Motor neuron (in vitro differentiated cells): ENCODE measurements around the gene CROCC. TPM values are rescaled to one million over a fixed set of nuclear protein-coding genes. Genes with fewer than 3 reads are reported as not detected.
"Not testable (repeated sequence)": the region's sequence is repeated elsewhere in the genome, so short reads cannot be mapped to it uniquely, and the experiment has no call there.

Experiments used
- ATAC-seq, 8 experiments: fragments of 200-7000 bp; cut with Tn5 transposase; replicated peaks in 6 of 8; 2 replicates each; pipeline ENCODE4 v1.8.0; 2021; ENCODE audit warnings: mild to moderate bottlenecking in 8 of 8, moderate library complexity in 8 of 8
- H3K27ac ChIP-seq, 2 donors: fragments of 250-450 bp; sonication (Bioruptor Pico); 2 replicates each; pipeline ENCODE4 v1.9.0; 2021; ENCODE audit warnings: antibody characterized with exemption in 2 of 2, mild to moderate bottlenecking in 2 of 2, moderate library complexity in 1 of 2
- H3K4me1 ChIP-seq, 2 donors: fragments of 250-450 bp; sonication (Bioruptor Pico); replicated peaks in 1 of 2; 2 replicates each; pipeline ENCODE4 v1.6.1; 2021; ENCODE audit warnings: antibody characterized with exemption in 2 of 2, mild to moderate bottlenecking in 2 of 2, moderate library complexity in 1 of 2
- H3K4me3 ChIP-seq, 5 donors: fragments of 250-450 bp; sonication (Bioruptor Pico); 2 replicates each; pipeline ENCODE4 v1.9.0; 2021; ENCODE audit warnings: antibody characterized with exemption in 5 of 5, mild to moderate bottlenecking in 5 of 5, moderate library complexity in 4 of 5
- WGBS, 10 experiments: fragments of 450-650 bp; shearing (Covaris generic); methylation state at CpG; one replicate each; pipeline ENCODE4 v1.0.0; 2022; 5-methylcytosine and 5-hydroxymethylcytosine counted together
- in situ Hi-C, 9 experiments: fragments of 400-800 bp; cut with MboI; loops; one replicate each; pipeline ENCODE4 v1.15.0; 2021; ENCODE audit warnings: low sequenced_read_pairs in 9 of 9, low pct_unique_long_range_greater_than_20kb in 2 of 9; ENCODE audit not compliant: unreplicated experiment in 9 of 9
- total RNA-seq, 8 experiments: library from RNA; unstranded; fragments of 300-600 nt; gene quantifications; 2 replicates each; pipeline versions ENCODE4 v1.2.3 to v1.2.4, GENCODE V29; 2022

CROCC gene
- total RNA-seq, 8 experiments from 2014 or later: 10.3 to 30.4 (median 15.6) TPM

DNA sequence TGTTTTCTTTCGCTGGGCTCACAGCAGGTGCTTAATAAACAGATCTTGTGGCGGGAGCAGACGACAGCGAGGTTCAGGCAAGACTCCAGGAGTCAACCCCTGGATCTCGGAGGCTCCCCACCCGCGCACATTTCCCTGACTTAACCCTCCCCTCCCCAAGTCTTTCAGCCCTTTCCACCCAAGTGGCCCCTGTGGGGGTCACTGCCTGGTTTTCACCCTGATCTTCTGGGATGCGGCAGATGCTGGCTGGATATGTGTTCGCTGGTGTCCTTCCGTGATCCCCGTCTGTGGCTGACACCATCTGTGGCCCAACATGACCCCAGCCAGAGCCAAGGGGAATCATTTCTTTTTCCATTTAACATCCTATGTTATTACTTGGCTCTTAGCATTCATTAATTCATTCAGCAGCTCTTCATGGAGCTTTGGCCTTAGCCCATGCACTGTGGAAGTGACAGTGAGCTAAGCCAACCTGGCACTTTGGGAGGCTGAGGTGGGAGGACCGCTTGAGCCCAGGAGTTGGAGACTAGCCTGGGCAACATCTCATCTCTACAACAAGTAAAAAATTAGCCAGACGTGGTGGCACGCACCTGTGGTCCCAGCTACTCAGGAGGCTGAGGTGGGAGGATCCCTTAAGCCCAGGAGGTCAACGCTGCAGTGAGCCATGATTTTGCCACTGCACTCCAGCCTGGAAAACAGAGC is 6.7 kb upstream of the CROCC start:
- ATAC-seq, in situ Hi-C loops, H3K4me3 ChIP-seq: not testable (repeated sequence)
- Histone ChIP-seq H3K4me1 (peaks cover 6 to 17% of the 10 kb centered on the region in 2 donors), H3K27ac (peak overlapping the region in 1 of 2 donors; percentile 45)
- 58 to 89% (median 79%) methylated on average over 4 to 14 of the region's 15 CpGs; no CpG with 5 or more reads in 4 of the 10 experiments for WGBS, 10 experiments

- H3K4me3 ChIP-seq: no peak overlapping the region
- 52 to 100% (median 75%) methylated on average over 1 to 4 of the region's 4 CpGs; no CpG with 5 or more reads in 3 of the 10 experiments for WGBS, 10 experiments
- in situ Hi-C loops: no loop called here
- H3K4me1 ChIP-seq: peaks cover 6 to 17% of the 10 kb centered on the region in 2 donors
- ATAC-seq: no peak
- H3K27ac ChIP-seq: no peak overlapping the region
Measured at GRCh38 chr1:16915627-16915973, 6.1 kb upstream of the CROCC start.

DNA sequence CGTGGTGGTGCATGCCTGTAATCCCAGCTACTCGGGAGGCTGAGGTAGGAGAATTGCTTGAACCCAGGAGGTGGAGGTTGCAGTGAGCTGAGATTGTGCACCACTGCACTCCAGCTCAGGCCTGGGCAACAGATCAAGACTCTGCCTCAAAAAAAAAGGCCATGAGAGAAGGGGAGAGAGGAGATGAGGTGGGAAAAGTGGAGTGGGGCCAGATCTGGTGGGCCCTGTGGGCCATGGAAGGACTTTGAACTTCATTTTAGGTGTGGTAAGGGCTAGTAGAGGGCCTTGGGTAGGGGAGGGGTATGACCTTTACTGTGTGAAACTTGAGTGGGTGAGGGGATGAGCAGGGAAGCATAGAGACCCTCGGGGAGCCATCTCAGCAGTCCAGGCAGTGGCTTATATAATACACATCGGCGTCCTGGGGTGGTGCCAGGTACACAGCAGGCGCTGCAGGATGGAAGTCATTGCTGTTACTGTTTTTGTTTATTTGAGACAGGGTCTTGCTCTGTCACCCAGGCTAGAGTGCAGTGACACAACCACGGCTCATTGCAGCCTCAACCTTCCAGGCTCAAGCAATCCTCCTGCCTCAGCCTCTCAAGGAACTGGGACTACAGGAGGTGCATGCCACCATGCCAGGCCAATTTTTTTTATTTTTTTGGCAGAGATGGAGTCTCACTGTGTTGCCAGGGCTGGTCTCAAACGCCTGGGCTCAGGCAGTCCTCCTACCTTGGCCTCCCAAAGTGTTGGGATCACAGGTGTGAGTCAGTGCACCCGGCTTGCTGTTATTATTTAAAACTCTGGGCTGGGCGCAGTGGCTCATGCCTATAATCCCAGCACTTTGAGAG is 5.5 kb upstream of the CROCC start:
- H3K4me3 ChIP-seq, in situ Hi-C loops, H3K27ac ChIP-seq, ATAC-seq: not testable (repeated sequence)
- WGBS, 10 experiments: 0 to 91% (median 69%) methylated on average over 1 to 10 of the region's 10 CpGs; no CpG with 5 or more reads in 3 of the 10 experiments
- peaks cover 8 to 19% of the 10 kb centered on the region in 2 donors for H3K4me1 ChIP-seq

- Histone ChIP-seq H3K27ac (no peak overlapping the region), H3K4me3 (no peak overlapping the region), H3K4me1 (peaks cover 13 to 31% of the 10 kb centered on the region in 2 donors)
- in situ Hi-C loops: no loop called here
- WGBS, 10 experiments: 40 to 100% (median 80%) methylated on average over 1 to 3 of the region's 3 CpGs; no CpG with 5 or more reads in 1 of the 10 experiments
- ATAC-seq: no peak
Measured at GRCh38 chr1:16918371-16918770, 3.4 kb upstream of the CROCC start.

GRCh38 chr1:16918936-16919665 is 2.6 kb upstream of the CROCC start:
- WGBS, 10 experiments: 20 to 95% (median 77%) methylated on average over 1 to 13 of the region's 15 CpGs
- ATAC-seq: not testable (repeated sequence)

GRCh38 chr1:16920951-16921350 is 780 bp upstream of the CROCC start:
- no peak for ATAC-seq
- WGBS, 10 experiments: 53 to 100% (median 88%) methylated on average over 1 to 10 of the region's 10 CpGs; no CpG with 5 or more reads in 3 of the 10 experiments
- in situ Hi-C loops: no loop called here
- Histone ChIP-seq H3K4me1 (peaks cover 14 to 30% of the 10 kb centered on the region in 2 donors), H3K4me3 (no peak overlapping the region), H3K27ac (no peak overlapping the region)

More at GRCh38 chr1:16918936-16919665, 2.6 kb upstream of the CROCC start:
- in situ Hi-C loops, H3K4me3 ChIP-seq, H3K27ac ChIP-seq: not testable (repeated sequence)
- peaks cover 11 to 29% of the 10 kb centered on the region in 2 donors for H3K4me1 ChIP-seq

- Histone ChIP-seq H3K27ac (no peak overlapping the region), H3K4me3 (peak overlapping the region in 1 of 5 donors; percentile 30), H3K4me1 (peaks cover 29 to 44% of the 10 kb centered on the region in 2 donors)
- no peak for ATAC-seq
- WGBS, 10 experiments: 78 to 98% (median 84%) methylated on average over 1 to 10 of the region's 10 CpGs; no CpG with 5 or more reads in 2 of the 10 experiments
- in situ Hi-C loops: no loop called here
Measured at GRCh38 chr1:16922466-16922865, 735 bp downstream of the CROCC start.

- WGBS, 10 experiments: 58 to 100% (median 82%) methylated on average over 4 to 18 of the region's 18 CpGs; no CpG with 5 or more reads in 2 of the 10 experiments
- no peak overlapping the region for H3K27ac ChIP-seq
- ATAC-seq: no peak
- in situ Hi-C loops: no loop called here
- H3K4me1 ChIP-seq: peaks cover 34 to 49% of the 10 kb centered on the region in 2 donors
- H3K4me3 ChIP-seq: no peak overlapping the region
Measured at GRCh38 chr1:16922885-16923431, 1.2 kb downstream of the CROCC start.

DNA sequence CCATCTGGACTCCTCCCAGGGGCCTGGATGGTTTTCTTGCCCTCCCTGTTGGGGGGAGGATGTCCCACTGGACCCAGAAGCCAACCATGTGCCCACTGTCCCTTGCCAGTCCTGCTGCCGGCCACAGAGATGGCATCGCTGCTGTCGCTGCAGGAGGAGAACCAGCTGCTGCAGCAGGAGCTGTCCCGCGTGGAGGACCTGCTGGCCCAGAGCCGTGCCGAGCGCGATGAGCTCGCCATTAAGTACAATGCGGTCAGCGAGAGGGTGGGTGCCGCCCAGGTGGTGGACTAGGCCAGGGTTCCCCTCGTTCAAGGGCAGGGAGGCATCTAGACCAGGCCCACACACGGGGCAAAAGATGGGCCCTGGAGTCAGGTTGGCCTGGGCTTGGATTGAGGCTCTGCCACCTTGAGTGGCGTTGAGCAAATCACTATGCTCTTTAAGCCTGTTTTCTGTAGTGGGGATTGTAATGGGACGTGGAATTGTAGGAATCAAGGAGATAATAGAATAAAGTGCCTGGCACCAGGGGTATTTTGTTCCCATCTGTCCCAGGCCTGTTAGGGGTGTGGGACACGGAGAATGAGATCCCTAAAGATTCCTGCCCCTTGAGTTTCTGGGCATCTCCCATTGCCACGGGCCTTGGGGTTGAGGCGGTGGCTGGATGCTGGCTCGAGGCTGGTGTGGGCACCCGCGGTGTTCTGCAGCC is 2.6 kb downstream of the CROCC start:
- Histone ChIP-seq H3K4me1 (peaks cover 38 to 57% of the 10 kb centered on the region in 2 donors), H3K27ac (no peak overlapping the region), H3K4me3 (no peak overlapping the region)
- in situ Hi-C loops: no loop called here
- ATAC-seq: no peak
- 60 to 100% (median 86%) methylated on average over 2 to 23 of the region's 23 CpGs; no CpG with 5 or more reads in 1 of the 10 experiments for WGBS, 10 experiments

- 50 to 82% (median 80%) methylated on average over 4 to 8 of the region's 13 CpGs; no CpG with 5 or more reads in 4 of the 10 experiments for WGBS, 10 experiments
- H3K27ac ChIP-seq: no peak overlapping the region
- in situ Hi-C loops: no loop called here
- peaks cover 40 to 63% of the 10 kb centered on the region in 2 donors for H3K4me1 ChIP-seq
- ATAC-seq: peak in 2 of 8 experiments; percentile 8 to 11
- no peak overlapping the region for H3K4me3 ChIP-seq
Measured at GRCh38 chr1:16924919-16925477, 3.3 kb downstream of the CROCC start.

DNA sequence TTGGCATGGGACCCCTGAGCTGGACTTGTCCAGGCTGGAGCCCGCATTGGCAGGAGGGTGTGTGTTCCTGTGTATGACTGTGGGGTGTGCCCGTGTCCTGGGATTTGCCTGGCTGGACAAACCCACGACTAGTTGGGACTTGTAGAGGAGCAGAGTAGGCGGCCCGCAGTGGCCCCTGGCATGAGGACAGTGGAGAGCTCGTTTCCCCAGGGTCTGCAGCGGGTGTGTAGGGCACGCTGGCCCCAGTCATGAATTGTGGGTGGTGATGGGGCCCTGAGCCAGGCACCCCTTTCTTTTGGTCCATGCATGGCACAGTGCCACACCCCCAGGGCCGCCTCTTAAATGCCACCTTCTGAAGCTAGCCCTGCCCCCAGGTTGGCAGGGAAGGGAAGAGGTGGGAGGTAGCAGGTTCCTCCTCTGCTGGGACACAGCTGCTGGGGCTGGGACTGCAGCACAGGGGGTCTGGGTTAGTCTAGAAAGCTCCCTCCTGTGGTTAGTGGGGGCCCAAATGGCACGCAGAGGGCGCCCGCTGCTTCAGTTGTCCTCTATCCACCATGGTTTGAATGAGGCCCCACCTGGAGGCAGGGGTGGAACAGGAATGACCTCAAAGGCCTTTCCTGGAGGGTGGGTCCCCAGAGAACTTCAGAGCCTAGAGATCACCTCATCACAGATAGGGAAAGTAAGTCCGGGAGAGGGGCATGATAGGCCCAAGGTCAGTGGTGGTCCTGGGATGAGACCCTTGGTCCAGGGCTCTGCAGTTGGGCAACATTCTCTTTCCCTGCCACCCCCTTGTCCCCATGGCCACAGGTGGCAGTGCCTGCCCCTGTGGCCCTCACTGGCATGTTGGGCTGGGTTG is 4.1 kb downstream of the CROCC start:
- 40 to 100% (median 87%) methylated on average over 1 to 12 of the region's 13 CpGs; no CpG with 5 or more reads in 2 of the 10 experiments for WGBS, 10 experiments
- peaks cover 40 to 66% of the 10 kb centered on the region in 2 donors for H3K4me1 ChIP-seq
- no peak overlapping the region for H3K4me3 ChIP-seq
- H3K27ac ChIP-seq: peak overlapping the region; percentile 9 to 47
- in situ Hi-C loops: no loop called here
- peak in 2 of 8 experiments; percentile 67 to 69 for ATAC-seq
